ENCODE data around the gene FNBP1. TPM values are rescaled to one million over a fixed set of nuclear protein-coding genes. Genes with fewer than 3 reads are reported as not detected.
A peak's percentile ranks its signal among the peaks of the same experiment; 100 is the strongest.

FNBP1 gene
- polyA plus RNA-seq, 1 of the 3 experiments (the other 2 are of a cell fraction) = 11.0 TPM

GRCh38 chr9:130041648-130042405, 1.2 kb downstream of the FNBP1 start:
- Histone ChIP-seq H3K9me2 (no peaks in the 10 kb centered on the region), H3K27ac (ENCODE audit: low read depth in 2 of 2, low read length in 1 of 2) (peak overlapping the region; percentile 72 to 77), H3K36me3 (replicated peaks in 1 of 2; ENCODE audit: control insufficient read depth in 1 of 2, insufficient read depth in 2 of 2, low read length in 1 of 2) (no peaks in the 10 kb centered on the region), H3K79me2 (ENCODE audit: insufficient read depth) (peaks cover 55% of the 10 kb centered on the region), H3F3A (replicated peaks; ENCODE audit: insufficient read depth) (peaks cover 20% of the 10 kb centered on the region), H3K4me1 (ENCODE audit: control insufficient read depth in 1 of 2, insufficient read depth in 2 of 2, low read depth in 1 of 2, low read length in 1 of 2) (peaks cover 12 to 16% of the 10 kb centered on the region in 2 experiments; a peak in 3 of 4 replicates), H3K4me3 (ENCODE audit: low read depth in 2 of 2, low read length in 1 of 2) (peak overlapping the region; percentile 81 to 85), H3K9ac (peak overlapping the region; percentile 85), H3K4me2 (peak overlapping the region; percentile 77), H4K20me1 (ENCODE audit: insufficient read depth) (peaks cover 30% of the 10 kb centered on the region), H3K27me3 (ENCODE audit: insufficient read depth) (no peaks in the 10 kb centered on the region), H3K9me3 (no peaks in the 10 kb centered on the region), H2AFZ (ENCODE audit: low read depth) (peak overlapping the region; percentile 43; the same call in 1 of the 2 replicates)
- DNase-seq = peak; percentile 70
- ChIA-PET POLR2A (interaction anchor here (0.6 to 1.0 kb wide), 2 partner anchors 12 to 668 kb away, joined by 3 read pairs; partner anchors contain the start of gene GPR107), CTCF (interaction anchor here (1.1 to 1.6 kb wide), 4 partner anchors 9 to 231 kb away, joined by 3 to 10 read pairs (median 4); partner anchors contain the start of gene GPR107)
- TF ChIP-seq GABPA (IDR thresholded peaks at IDR 0.05; ENCODE audit: low read depth) (no peak), ELF1 (IDR thresholded peaks at IDR 0.05) (no peak), USF2 (IDR thresholded peaks at IDR 0.05; ENCODE audit: borderline replicate concordance, low read depth, low read length) (no peak), FOXM1 (IDR thresholded peaks at IDR 0.05; ENCODE audit: low read depth) (no peak), TCF12 (IDR thresholded peaks at IDR 0.05) (no peak)
- WGBS (ENCODE audit: low lambda C conversion rate) = 7% methylated on average over 14 of the region's 31 CpGs

- H3K9ac ChIP-seq = peak overlapping the region; percentile 85; the same call in 1 of the 2 replicates
- H3K27me3 ChIP-seq (ENCODE audit: insufficient read depth) = no peaks in the 10 kb centered on the region
- ChIA-PET CTCF (interaction anchor here (1.0 to 2.7 kb wide), 5 partner anchors 12 to 202 kb away, joined by 3 to 23 read pairs (median 5); partner anchors contain the start of gene GPR107), POLR2A (interaction anchor here (0.6 to 1.0 kb wide), 2 partner anchors 13 to 669 kb away, joined by 3 read pairs; partner anchors contain the start of gene GPR107)
- no peak overlapping the region for H2AFZ ChIP-seq (ENCODE audit: low read depth)
- DNase-seq = no peak
- no peaks in the 10 kb centered on the region for H3K36me3 ChIP-seq (replicated peaks in 1 of 2; ENCODE audit: control insufficient read depth in 1 of 2, insufficient read depth in 2 of 2, low read length in 1 of 2)
- peaks cover 30% of the 10 kb centered on the region for H4K20me1 ChIP-seq (ENCODE audit: insufficient read depth)
- peaks cover 12 to 21% of the 10 kb centered on the region in 2 experiments; a peak in 3 of 4 replicates for H3K4me1 ChIP-seq (ENCODE audit: control insufficient read depth in 1 of 2, insufficient read depth in 2 of 2, low read depth in 1 of 2, low read length in 1 of 2)
- H3K9me3 ChIP-seq = no peaks in the 10 kb centered on the region
- no peaks in the 10 kb centered on the region for H3K9me2 ChIP-seq
- peak overlapping the region; percentile 81 to 85 for H3K4me3 ChIP-seq (ENCODE audit: low read depth in 2 of 2, low read length in 1 of 2)
- H3K27ac ChIP-seq (ENCODE audit: low read depth in 2 of 2, low read length in 1 of 2) = peak overlapping the region in 1 of 2 experiments; percentile 72; a peak in 1 of 4 replicates
- peaks cover 62% of the 10 kb centered on the region for H3K79me2 ChIP-seq (ENCODE audit: insufficient read depth)
- H3F3A ChIP-seq (replicated peaks; ENCODE audit: insufficient read depth) = peaks cover 16% of the 10 kb centered on the region
- peak overlapping the region; percentile 77 for H3K4me2 ChIP-seq
- 92% methylated on average over 7 of the region's 7 CpGs for WGBS (ENCODE audit: low lambda C conversion rate)
- no peak for TF ChIP-seq FOXM1 (IDR thresholded peaks at IDR 0.05; ENCODE audit: low read depth)
- TF ChIP-seq PBX3 (IDR thresholded peaks at IDR 0.05) = no peak
These were observed 1.9 kb downstream of the FNBP1 start for GRCh38 chr9:130040984-130041647.
